C4-2B (cell line): ENCODE results near the gene CNTN4.

Experiments used
- CTCF ChIP-seq: fragments of 450-650 bp; conservative IDR thresholded peaks from 2 replicates; pipeline ENCODE4 v1.5.1; 2017; ENCODE audit warnings: mild to moderate bottlenecking
- ZFX ChIP-seq: fragments of 450-650 bp; IDR thresholded peaks from 2 replicates; pipeline ENCODE4 v1.6.1; 2017

- no peak for TF ChIP-seq CTCF
- TF ChIP-seq ZFX = no peak
These were observed 771.2 kb downstream of the CNTN4 start for GRCh38 chr3:2869905-2870304.
